HepG2 (cell line): ENCODE data around the gene ING1. TPM values are rescaled to one million over a fixed set of nuclear protein-coding genes. Genes with fewer than 3 reads are reported as not detected.

Source experiments
- NR2F1 ChIP-seq, 2 experiments: fragments of 450-650 bp in 1 of 2; formaldehyde crosslinking in 1 of 2; IDR thresholded peaks; 2 replicates each; pipeline versions ENCODE4 v1.5.0 to v1.6.1; 2016 to 2020; ENCODE audit warnings: mild to moderate bottlenecking in 1 of 2, missing compliant biosample characterization in 1 of 2, missing genetic modification reagents in 1 of 2, moderate library complexity in 1 of 2
- RAD51 ChIP-seq: fragments of 450-650 bp; IDR thresholded peaks from 2 replicates; pipeline ENCODE4 v1.6.1; 2016; ENCODE audit warnings: borderline replicate concordance
- SOX5 ChIP-seq: IDR thresholded peaks from 2 replicates; pipeline ENCODE4 v1.6.1; 2016; ENCODE audit warnings: borderline replicate concordance
- SUZ12 ChIP-seq: fragments of 150-350 bp; IDR thresholded peaks from 2 replicates; pipeline ENCODE4 v1.6.1; 2014; ENCODE audit warnings: low read depth, low read length
- TBX3 ChIP-seq: fragments of 450-650 bp; IDR thresholded peaks from 2 replicates; pipeline ENCODE4 v1.6.1; 2017; ENCODE audit warnings: antibody characterized with exemption, mild to moderate bottlenecking, inconsistent platforms, borderline replicate concordance
- TCF7L2 ChIP-seq: IDR thresholded peaks from 2 replicates; pipeline ENCODE4 v1.6.1; 2011; ENCODE audit warnings: mild to moderate bottlenecking, low read depth, low read length, moderate library complexity
- YY1 ChIP-seq: IDR thresholded peaks from 2 replicates; pipeline ENCODE4 v1.6.1; 2011; ENCODE audit warnings: low read length, low read depth, moderate library complexity, mild to moderate bottlenecking; ENCODE audit not compliant: insufficient read depth, insufficient replicate concordance
- ZBTB44 ChIP-seq: sonication (generic); formaldehyde crosslinking; IDR thresholded peaks from 2 replicates; pipeline ENCODE4 v1.4.0; 2020; ENCODE audit warnings: missing genetic modification reagents
- ZNF276 ChIP-seq: sonication (generic); formaldehyde crosslinking; IDR thresholded peaks from 2 replicates; pipeline ENCODE4 v1.4.0; 2020; ENCODE audit warnings: mild to moderate bottlenecking, low read depth, missing genetic modification reagents
- ZNF292 ChIP-seq: sonication (generic); formaldehyde crosslinking; IDR thresholded peaks from 2 replicates; pipeline ENCODE4 v1.8.1; 2022; ENCODE audit warnings: mild to moderate bottlenecking, low read depth, missing genetic modification reagents, borderline replicate concordance
- ZNF740 ChIP-seq: sonication (generic); formaldehyde crosslinking; IDR thresholded peaks from 2 replicates; pipeline ENCODE4 v1.4.0; 2020; ENCODE audit warnings: missing genetic modification reagents
- ZNF784 ChIP-seq: sonication (generic); formaldehyde crosslinking; IDR thresholded peaks from 2 replicates; pipeline ENCODE4 v1.5.1; 2020; ENCODE audit warnings: missing genetic modification reagents, mild to moderate bottlenecking, borderline replicate concordance
- polyA plus RNA-seq, 8 experiments: library from polyadenylated mRNA; depleted of rRNA in 3 of 8; stranded (reverse) in 7 of 8; unstranded in 1 of 8; fragments of >200 nt; fragmentation: Illumina TruSeq in 4 of 8; extraction: Trizol in 4 of 8; gene quantifications; 2 replicates each; pipeline versions ENCODE4 v1.2.1 to v1.2.3, GENCODE V29; 2011 to 2016; ENCODE audit warnings: low read depth in 4 of 8, missing spikeins in 1 of 8, mixed read lengths in 1 of 8; ENCODE audit not compliant: insufficient read depth in 1 of 8
- total RNA-seq, 5 experiments: library from RNA; depleted of rRNA; stranded (reverse); fragments of >200 nt; fragmentation: Illumina TruSeq; extraction: Trizol; gene quantifications; 2 replicates each; pipeline ENCODE4 v1.2.3, GENCODE V29; 2016; ENCODE audit warnings: low read depth in 1 of 5
- TF ChIP-seq, protein P1 (sequence below): sonication (generic); formaldehyde crosslinking; IDR thresholded peaks from 2 replicates; pipeline ENCODE4 v1.4.0; 2020; ENCODE audit warnings: mild to moderate bottlenecking, missing genetic modification reagents
- TF ChIP-seq, protein P2 (sequence below): sonication (generic); formaldehyde crosslinking; IDR thresholded peaks from 2 replicates; pipeline ENCODE4 v1.8.0; 2022; ENCODE audit warnings: mild to moderate bottlenecking, missing genetic modification reagents, borderline replicate concordance
- TF ChIP-seq, protein P3 (sequence below): sonication (generic); formaldehyde crosslinking; IDR thresholded peaks from 2 replicates; pipeline ENCODE4 v1.4.0; 2020; ENCODE audit warnings: mild to moderate bottlenecking, missing genetic modification reagents

ING1 gene
- total and polyA plus RNA-seq, 2 of the 13 experiments (the other 11 are each of a cell fraction or from before 2014, with no cell fraction given), result 8.1 to 16.1 TPM

- TF ChIP-seq, protein P1, sequence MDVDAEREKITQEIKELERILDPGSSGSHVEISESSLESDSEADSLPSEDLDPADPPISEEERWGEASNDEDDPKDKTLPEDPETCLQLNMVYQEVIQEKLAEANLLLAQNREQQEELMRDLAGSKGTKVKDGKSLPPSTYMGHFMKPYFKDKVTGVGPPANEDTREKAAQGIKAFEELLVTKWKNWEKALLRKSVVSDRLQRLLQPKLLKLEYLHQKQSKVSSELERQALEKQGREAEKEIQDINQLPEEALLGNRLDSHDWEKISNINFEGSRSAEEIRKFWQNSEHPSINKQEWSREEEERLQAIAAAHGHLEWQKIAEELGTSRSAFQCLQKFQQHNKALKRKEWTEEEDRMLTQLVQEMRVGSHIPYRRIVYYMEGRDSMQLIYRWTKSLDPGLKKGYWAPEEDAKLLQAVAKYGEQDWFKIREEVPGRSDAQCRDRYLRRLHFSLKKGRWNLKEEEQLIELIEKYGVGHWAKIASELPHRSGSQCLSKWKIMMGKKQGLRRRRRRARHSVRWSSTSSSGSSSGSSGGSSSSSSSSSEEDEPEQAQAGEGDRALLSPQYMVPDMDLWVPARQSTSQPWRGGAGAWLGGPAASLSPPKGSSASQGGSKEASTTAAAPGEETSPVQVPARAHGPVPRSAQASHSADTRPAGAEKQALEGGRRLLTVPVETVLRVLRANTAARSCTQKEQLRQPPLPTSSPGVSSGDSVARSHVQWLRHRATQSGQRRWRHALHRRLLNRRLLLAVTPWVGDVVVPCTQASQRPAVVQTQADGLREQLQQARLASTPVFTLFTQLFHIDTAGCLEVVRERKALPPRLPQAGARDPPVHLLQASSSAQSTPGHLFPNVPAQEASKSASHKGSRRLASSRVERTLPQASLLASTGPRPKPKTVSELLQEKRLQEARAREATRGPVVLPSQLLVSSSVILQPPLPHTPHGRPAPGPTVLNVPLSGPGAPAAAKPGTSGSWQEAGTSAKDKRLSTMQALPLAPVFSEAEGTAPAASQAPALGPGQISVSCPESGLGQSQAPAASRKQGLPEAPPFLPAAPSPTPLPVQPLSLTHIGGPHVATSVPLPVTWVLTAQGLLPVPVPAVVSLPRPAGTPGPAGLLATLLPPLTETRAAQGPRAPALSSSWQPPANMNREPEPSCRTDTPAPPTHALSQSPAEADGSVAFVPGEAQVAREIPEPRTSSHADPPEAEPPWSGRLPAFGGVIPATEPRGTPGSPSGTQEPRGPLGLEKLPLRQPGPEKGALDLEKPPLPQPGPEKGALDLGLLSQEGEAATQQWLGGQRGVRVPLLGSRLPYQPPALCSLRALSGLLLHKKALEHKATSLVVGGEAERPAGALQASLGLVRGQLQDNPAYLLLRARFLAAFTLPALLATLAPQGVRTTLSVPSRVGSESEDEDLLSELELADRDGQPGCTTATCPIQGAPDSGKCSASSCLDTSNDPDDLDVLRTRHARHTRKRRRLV (CRISPR knock-in tag), result no peak
- TF ChIP-seq TCF7L2 (no peak), ZNF292 (CRISPR knock-in tag) (no peak), NR2F1 (CRISPR knock-in tag; IDR thresholded peaks at IDR 0.05) (no peak), TBX3 (no peak), RAD51 (no peak), ZBTB44 (no peak), SOX5 (CRISPR knock-in tag) (0 out of 2 replicates have a peak, but pooled peaks have one; percentile 4), SUZ12 (no peak), YY1 (peak; percentile 38), ZNF740 (0 out of 2 replicates have a peak, but pooled peaks have one; percentile 39), ZNF276 (CRISPR knock-in tag) (no peak), ZNF784 (CRISPR knock-in tag) (no peak)
- TF ChIP-seq, protein P2, sequence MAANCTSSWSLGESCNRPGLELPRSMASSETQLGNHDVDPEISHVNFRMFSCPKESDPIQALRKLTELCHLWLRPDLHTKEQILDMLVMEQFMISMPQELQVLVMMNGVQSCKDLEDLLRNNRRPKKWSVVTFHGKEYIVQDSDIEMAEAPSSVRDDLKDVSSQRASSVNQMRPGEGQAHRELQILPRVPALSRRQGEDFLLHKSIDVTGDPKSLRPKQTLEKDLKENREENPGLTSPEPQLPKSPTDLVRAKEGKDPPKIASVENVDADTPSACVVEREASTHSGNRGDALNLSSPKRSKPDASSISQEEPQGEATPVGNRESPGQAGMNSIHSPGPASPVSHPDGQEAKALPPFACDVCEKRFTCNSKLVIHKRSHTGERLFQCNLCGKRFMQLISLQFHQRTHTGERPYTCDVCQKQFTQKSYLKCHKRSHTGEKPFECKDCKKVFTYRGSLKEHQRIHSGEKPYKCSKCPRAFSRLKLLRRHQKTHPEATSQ (CRISPR knock-in tag), result peak; percentile 9; the same call in 1 of the 2 replicates
- TF ChIP-seq, protein P3, sequence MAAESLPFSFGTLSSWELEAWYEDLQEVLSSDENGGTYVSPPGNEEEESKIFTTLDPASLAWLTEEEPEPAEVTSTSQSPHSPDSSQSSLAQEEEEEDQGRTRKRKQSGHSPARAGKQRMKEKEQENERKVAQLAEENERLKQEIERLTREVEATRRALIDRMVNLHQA (CRISPR knock-in tag), result no peak
Observed at GRCh38 chr13:110715395-110716246, 2.1 kb downstream of the ING1 start (continued).
